Measurements from ENCODE around the gene CCDC187.

The CCDC187 gene

GRCh38 chr9:136250676-136251075 is 53.2 kb downstream of the CCDC187 start:
- no peak for TF ChIP-seq FOXP2 (optimal IDR thresholded peaks at IDR 0.05; ENCODE audit: borderline replicate concordance, extremely low read depth, extremely low read length, insufficient read depth)
- TF ChIP-seq TAF1 (IDR thresholded peaks at IDR 0.05; ENCODE audit: borderline replicate concordance, insufficient read depth, low read length), result no peak
- no peak for TF ChIP-seq POLR2AphosphoS5 (IDR thresholded peaks at IDR 0.05; ENCODE audit: low read depth, low read length)
- TF ChIP-seq, protein P1, sequence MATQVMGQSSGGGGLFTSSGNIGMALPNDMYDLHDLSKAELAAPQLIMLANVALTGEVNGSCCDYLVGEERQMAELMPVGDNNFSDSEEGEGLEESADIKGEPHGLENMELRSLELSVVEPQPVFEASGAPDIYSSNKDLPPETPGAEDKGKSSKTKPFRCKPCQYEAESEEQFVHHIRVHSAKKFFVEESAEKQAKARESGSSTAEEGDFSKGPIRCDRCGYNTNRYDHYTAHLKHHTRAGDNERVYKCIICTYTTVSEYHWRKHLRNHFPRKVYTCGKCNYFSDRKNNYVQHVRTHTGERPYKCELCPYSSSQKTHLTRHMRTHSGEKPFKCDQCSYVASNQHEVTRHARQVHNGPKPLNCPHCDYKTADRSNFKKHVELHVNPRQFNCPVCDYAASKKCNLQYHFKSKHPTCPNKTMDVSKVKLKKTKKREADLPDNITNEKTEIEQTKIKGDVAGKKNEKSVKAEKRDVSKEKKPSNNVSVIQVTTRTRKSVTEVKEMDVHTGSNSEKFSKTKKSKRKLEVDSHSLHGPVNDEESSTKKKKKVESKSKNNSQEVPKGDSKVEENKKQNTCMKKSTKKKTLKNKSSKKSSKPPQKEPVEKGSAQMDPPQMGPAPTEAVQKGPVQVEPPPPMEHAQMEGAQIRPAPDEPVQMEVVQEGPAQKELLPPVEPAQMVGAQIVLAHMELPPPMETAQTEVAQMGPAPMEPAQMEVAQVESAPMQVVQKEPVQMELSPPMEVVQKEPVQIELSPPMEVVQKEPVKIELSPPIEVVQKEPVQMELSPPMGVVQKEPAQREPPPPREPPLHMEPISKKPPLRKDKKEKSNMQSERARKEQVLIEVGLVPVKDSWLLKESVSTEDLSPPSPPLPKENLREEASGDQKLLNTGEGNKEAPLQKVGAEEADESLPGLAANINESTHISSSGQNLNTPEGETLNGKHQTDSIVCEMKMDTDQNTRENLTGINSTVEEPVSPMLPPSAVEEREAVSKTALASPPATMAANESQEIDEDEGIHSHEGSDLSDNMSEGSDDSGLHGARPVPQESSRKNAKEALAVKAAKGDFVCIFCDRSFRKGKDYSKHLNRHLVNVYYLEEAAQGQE (IDR thresholded peaks at IDR 0.05; ENCODE audit: insufficient read depth in 1 of 2, low read depth in 2 of 2, low read length in 2 of 2), result no peak
- no peak for TF ChIP-seq SIN3A (IDR thresholded peaks at IDR 0.05; ENCODE audit: borderline replicate concordance, insufficient read depth, low read length)

DNA sequence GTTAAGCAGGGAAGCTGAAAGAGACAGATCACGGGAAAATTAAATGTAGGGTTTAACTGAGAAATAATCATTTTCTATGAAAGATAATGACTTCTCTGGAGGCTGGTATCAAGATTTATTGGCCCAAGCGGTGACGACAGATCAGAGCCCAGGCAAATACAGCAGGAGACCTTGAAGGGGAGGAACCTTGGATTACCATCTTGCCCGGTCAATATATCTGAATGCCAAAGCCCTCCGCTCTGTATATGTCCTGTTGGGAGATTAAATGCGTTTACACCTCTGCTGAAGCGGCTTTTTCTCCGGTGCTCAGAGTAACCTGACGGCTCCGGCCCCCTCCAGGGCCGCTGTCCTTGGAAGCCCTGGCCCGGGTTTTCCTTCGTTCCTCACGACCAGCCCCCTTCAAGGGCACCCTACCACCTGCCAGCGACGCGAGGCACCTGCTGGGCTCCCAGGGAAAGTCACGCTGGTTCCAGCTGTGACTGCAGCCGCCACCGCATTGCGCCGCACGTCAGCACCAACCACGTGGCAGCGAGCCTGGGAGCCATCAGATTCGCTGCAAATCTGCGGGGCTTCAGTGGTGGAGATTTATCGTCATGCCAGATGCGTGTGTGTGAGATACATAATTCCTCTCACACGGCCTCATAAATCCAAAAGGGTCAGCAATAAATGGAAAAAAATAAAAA is 53.9 kb downstream of the CCDC187 start:
- no peak for TF ChIP-seq FOXP2 (optimal IDR thresholded peaks at IDR 0.05; ENCODE audit: borderline replicate concordance, extremely low read depth, extremely low read length, insufficient read depth)
- TF ChIP-seq, protein P1 (IDR thresholded peaks at IDR 0.05; ENCODE audit: insufficient read depth in 1 of 2, low read depth in 2 of 2, low read length in 2 of 2), result no peak
- no peak for TF ChIP-seq POLR2AphosphoS5 (IDR thresholded peaks at IDR 0.05; ENCODE audit: low read depth, low read length)
- TF ChIP-seq TAF1 (IDR thresholded peaks at IDR 0.05; ENCODE audit: borderline replicate concordance, insufficient read depth, low read length), result no peak
- no peak for TF ChIP-seq SIN3A (IDR thresholded peaks at IDR 0.05; ENCODE audit: borderline replicate concordance, insufficient read depth, low read length)

DNA sequence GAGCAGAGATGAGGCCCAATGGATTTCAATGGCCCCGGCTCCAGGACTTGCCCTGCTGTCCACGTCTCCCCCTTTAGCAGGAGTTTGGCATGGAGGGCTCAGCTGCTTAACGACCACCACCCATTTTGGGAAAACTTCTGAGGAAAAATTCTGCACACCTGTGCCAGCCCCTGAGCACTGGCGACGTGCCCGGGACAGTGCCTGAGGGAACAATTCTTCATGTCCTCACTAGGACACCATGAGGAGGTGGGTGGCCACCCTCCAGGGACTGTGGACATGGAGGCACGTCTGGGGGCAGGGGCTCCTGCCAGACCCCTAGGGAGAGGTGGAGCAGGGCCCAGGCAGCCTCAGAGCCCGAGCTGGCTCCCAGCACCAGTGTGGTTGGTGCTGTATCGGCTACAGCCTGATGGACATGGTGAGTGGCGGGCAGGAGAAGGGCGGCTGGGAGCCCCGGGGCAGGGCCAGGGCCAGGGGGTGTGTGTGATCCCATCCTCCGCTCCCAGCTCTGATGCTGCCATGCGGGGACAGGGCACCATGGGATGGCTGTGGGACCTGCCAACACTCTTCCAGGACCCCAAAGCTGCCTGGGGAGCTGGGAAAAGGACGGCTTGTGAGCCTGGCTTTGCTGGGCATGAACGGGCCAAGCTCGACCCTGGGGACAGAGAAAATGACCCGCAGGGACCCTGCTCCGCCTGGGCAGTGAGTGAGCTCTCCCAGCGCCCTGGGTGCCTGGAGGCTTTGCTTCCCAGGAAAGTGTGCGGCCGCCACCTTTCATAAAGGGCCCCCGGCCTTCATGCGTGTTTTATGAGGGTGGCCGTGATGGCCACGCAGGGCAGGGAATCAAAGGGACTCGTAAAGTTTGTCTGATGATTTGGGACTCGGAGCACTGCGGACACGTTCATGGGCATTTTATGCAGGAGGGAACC is 54.7 kb downstream of the CCDC187 start:
- no peak for TF ChIP-seq TAF1 (IDR thresholded peaks at IDR 0.05; ENCODE audit: borderline replicate concordance, insufficient read depth, low read length)
- TF ChIP-seq, protein P1 (IDR thresholded peaks at IDR 0.05; ENCODE audit: insufficient read depth in 1 of 2, low read depth in 2 of 2, low read length in 2 of 2), result no peak
- TF ChIP-seq POLR2AphosphoS5 (IDR thresholded peaks at IDR 0.05; ENCODE audit: low read depth, low read length), result no peak
- TF ChIP-seq SIN3A (IDR thresholded peaks at IDR 0.05; ENCODE audit: borderline replicate concordance, insufficient read depth, low read length), result no peak
- TF ChIP-seq FOXP2 (optimal IDR thresholded peaks at IDR 0.05; ENCODE audit: borderline replicate concordance, extremely low read depth, extremely low read length, insufficient read depth), result no peak

DNA sequence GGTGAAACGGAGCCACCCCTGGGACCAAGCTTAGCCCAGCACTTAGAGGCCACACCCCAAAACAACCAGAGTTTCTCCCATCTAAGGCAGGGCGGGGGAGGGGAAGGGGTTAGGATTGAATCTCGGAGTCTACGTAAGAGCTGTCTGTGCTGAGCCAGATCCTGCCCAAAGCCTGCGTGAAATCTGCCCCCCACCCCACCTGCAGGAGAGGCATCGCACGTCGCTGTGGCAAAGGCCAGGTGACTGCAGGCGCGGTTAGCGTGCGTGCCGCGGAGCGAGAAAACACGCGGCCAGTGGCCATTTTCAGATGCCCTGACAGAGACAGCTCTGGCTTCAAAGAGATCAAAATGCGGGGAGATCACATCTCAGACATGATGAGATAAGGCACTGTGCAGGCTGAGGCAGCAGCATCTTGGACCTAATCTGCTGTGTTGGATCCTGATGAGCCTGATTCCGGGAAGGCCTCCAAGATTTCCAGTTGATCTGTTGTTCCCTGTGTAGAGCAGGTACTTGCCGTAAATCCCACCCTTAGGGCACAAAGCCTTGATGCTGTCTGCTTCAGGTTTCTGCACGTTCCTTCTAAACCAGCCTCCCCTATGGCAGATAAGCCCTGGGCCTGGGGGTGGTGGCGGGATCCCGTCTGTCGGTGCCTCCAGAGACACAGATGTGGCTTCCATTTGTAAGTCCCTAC is 55.8 kb downstream of the CCDC187 start:
- TF ChIP-seq, protein P1 (IDR thresholded peaks at IDR 0.05; ENCODE audit: insufficient read depth in 1 of 2, low read depth in 2 of 2, low read length in 2 of 2), result no peak
- no peak for TF ChIP-seq POLR2AphosphoS5 (IDR thresholded peaks at IDR 0.05; ENCODE audit: low read depth, low read length)
- no peak for TF ChIP-seq SIN3A (IDR thresholded peaks at IDR 0.05; ENCODE audit: borderline replicate concordance, insufficient read depth, low read length)
- no peak for TF ChIP-seq TAF1 (IDR thresholded peaks at IDR 0.05; ENCODE audit: borderline replicate concordance, insufficient read depth, low read length)
- TF ChIP-seq FOXP2 (optimal IDR thresholded peaks at IDR 0.05; ENCODE audit: borderline replicate concordance, extremely low read depth, extremely low read length, insufficient read depth), result no peak

All from PFSK-1 (cell line).